HUES6 (cell line): ENCODE measurements around the gene AKR7A2.

Source experiments
- H3K27ac ChIP-seq: 2 replicates; pipeline ENCODE4 v1.7.0; 2013; ENCODE audit warnings: low read depth, mild to moderate bottlenecking, low read length, inconsistent platforms
- H3K27me3 ChIP-seq: 2 replicates; pipeline ENCODE4 v1.6.1; 2013; ENCODE audit warnings: low read length; ENCODE audit not compliant: control insufficient read depth, insufficient read depth
- H3K36me3 ChIP-seq: 2 replicates; pipeline ENCODE4 v1.6.1; 2013; ENCODE audit warnings: low read length; ENCODE audit not compliant: control insufficient read depth, insufficient read depth
- H3K4me1 ChIP-seq: 2 replicates; pipeline ENCODE4 v1.6.1; 2013; ENCODE audit warnings: low read length; ENCODE audit not compliant: control insufficient read depth, insufficient read depth
- H3K4me3 ChIP-seq: 2 replicates; pipeline ENCODE4 v1.5.1; 2013; ENCODE audit warnings: low read depth, low read length
- H3K9ac ChIP-seq: one replicate; pipeline ENCODE4 v1.6.1; 2013; ENCODE audit warnings: mild to moderate bottlenecking, low read length
- H3K9me3 ChIP-seq: 2 replicates; pipeline ENCODE4 v1.6.1; 2013; ENCODE audit warnings: low read depth, low read length; ENCODE audit not compliant: control insufficient read depth, insufficient read depth

AKR7A2 gene

GRCh38 chr1:19352839-19353238 is 40.9 kb upstream of the AKR7A2 start:
- Histone ChIP-seq H3K27ac (no peak overlapping the region), H3K9ac (no peak overlapping the region), H3K4me3 (no peak overlapping the region), H3K9me3 (no peaks in the 10 kb centered on the region), H3K36me3 (peaks cover 78% of the 10 kb centered on the region), H3K4me1 (peaks cover 27% of the 10 kb centered on the region), H3K27me3 (no peaks in the 10 kb centered on the region)

GRCh38 chr1:19351873-19352272 is 39.9 kb upstream of the AKR7A2 start:
- Histone ChIP-seq H3K27ac (no peak overlapping the region), H3K9ac (no peak overlapping the region), H3K27me3 (no peaks in the 10 kb centered on the region), H3K36me3 (peaks cover 77% of the 10 kb centered on the region), H3K9me3 (no peaks in the 10 kb centered on the region), H3K4me3 (no peak overlapping the region), H3K4me1 (peaks cover 27% of the 10 kb centered on the region)

GRCh38 chr1:19350566-19350965 is 38.6 kb upstream of the AKR7A2 start:
- Histone ChIP-seq H3K4me3 (no peak overlapping the region), H3K4me1 (peaks cover 27% of the 10 kb centered on the region), H3K27me3 (no peaks in the 10 kb centered on the region), H3K9ac (no peak overlapping the region), H3K27ac (no peak overlapping the region), H3K9me3 (no peaks in the 10 kb centered on the region), H3K36me3 (peaks cover 69% of the 10 kb centered on the region)

- H3K36me3 ChIP-seq = peaks cover 72% of the 10 kb centered on the region
- no peak overlapping the region for H3K9ac ChIP-seq
- H3K4me3 ChIP-seq = no peak overlapping the region
- H3K9me3 ChIP-seq = no peaks in the 10 kb centered on the region
- no peaks in the 10 kb centered on the region for H3K27me3 ChIP-seq
- no peak overlapping the region for H3K27ac ChIP-seq
- peaks cover 27% of the 10 kb centered on the region for H3K4me1 ChIP-seq
These were observed 38.1 kb upstream of the AKR7A2 start for GRCh38 chr1:19349999-19350398.

- no peaks in the 10 kb centered on the region for H3K9me3 ChIP-seq
- no peak overlapping the region for H3K4me3 ChIP-seq
- no peak overlapping the region for H3K27ac ChIP-seq
- no peak overlapping the region for H3K9ac ChIP-seq
- H3K36me3 ChIP-seq = peaks cover 74% of the 10 kb centered on the region
- H3K27me3 ChIP-seq = no peaks in the 10 kb centered on the region
- peaks cover 14% of the 10 kb centered on the region for H3K4me1 ChIP-seq
These were observed 36.7 kb upstream of the AKR7A2 start for GRCh38 chr1:19348441-19349198.

GRCh38 chr1:19347533-19348172 is 35.7 kb upstream of the AKR7A2 start:
- Histone ChIP-seq H3K27ac (no peak overlapping the region), H3K36me3 (peaks cover 76% of the 10 kb centered on the region), H3K4me3 (no peak overlapping the region), H3K4me1 (peaks cover 5% of the 10 kb centered on the region; the same call in 1 of the 2 replicates), H3K9me3 (no peaks in the 10 kb centered on the region), H3K27me3 (no peaks in the 10 kb centered on the region), H3K9ac (no peak overlapping the region)

GRCh38 chr1:19346026-19346425 is 34.1 kb upstream of the AKR7A2 start:
- H3K27me3 ChIP-seq = no peaks in the 10 kb centered on the region
- no peaks in the 10 kb centered on the region for H3K9me3 ChIP-seq
- no peak overlapping the region for H3K4me3 ChIP-seq
- peaks cover 76% of the 10 kb centered on the region for H3K36me3 ChIP-seq
- H3K4me1 ChIP-seq = peaks cover 14% of the 10 kb centered on the region
- no peak overlapping the region for H3K9ac ChIP-seq
- no peak overlapping the region for H3K27ac ChIP-seq

- Histone ChIP-seq H3K36me3 (peaks cover 81% of the 10 kb centered on the region), H3K27me3 (no peaks in the 10 kb centered on the region), H3K4me3 (no peak overlapping the region), H3K9ac (no peak overlapping the region), H3K4me1 (peaks cover 18% of the 10 kb centered on the region), H3K9me3 (no peaks in the 10 kb centered on the region), H3K27ac (no peak overlapping the region)
These were observed 33.4 kb upstream of the AKR7A2 start for GRCh38 chr1:19345391-19345790.

- H3K4me1 ChIP-seq = peaks cover 18% of the 10 kb centered on the region
- peaks cover 75% of the 10 kb centered on the region for H3K36me3 ChIP-seq
- H3K27ac ChIP-seq = no peak overlapping the region
- no peaks in the 10 kb centered on the region for H3K27me3 ChIP-seq
- H3K4me3 ChIP-seq = no peak overlapping the region
- H3K9me3 ChIP-seq = no peaks in the 10 kb centered on the region
- H3K9ac ChIP-seq = no peak overlapping the region
These were observed 32.9 kb upstream of the AKR7A2 start for GRCh38 chr1:19344831-19345230.

- H3K27me3 ChIP-seq = no peaks in the 10 kb centered on the region
- H3K4me3 ChIP-seq = no peak overlapping the region
- peaks cover 71% of the 10 kb centered on the region for H3K36me3 ChIP-seq
- no peaks in the 10 kb centered on the region for H3K9me3 ChIP-seq
- no peak overlapping the region for H3K27ac ChIP-seq
- no peak overlapping the region for H3K9ac ChIP-seq
- peaks cover 21% of the 10 kb centered on the region for H3K4me1 ChIP-seq
These were observed 32.4 kb upstream of the AKR7A2 start for GRCh38 chr1:19344372-19344810.

GRCh38 chr1:19343617-19344350 is 31.8 kb upstream of the AKR7A2 start:
- Histone ChIP-seq H3K4me1 (peaks cover 22% of the 10 kb centered on the region), H3K9me3 (no peaks in the 10 kb centered on the region), H3K4me3 (no peak overlapping the region), H3K27ac (no peak overlapping the region), H3K36me3 (peaks cover 65% of the 10 kb centered on the region), H3K27me3 (no peaks in the 10 kb centered on the region), H3K9ac (no peak overlapping the region)
